Gastrocnemius medialis (tissue), 4 donors: ENCODE results near the gene MOB1B.
"Not testable (repeated sequence)": the region's sequence is repeated elsewhere in the genome, so short reads cannot be mapped to it uniquely, and the experiment has no call there.

ENCODE experiments used
- POLR2A ChIP-seq, 2 donors: fragments of 450-650 bp; IDR thresholded peaks; one replicate each; pipeline ENCODE4 v1.6.1; 2017; ENCODE audit warnings: antibody characterized with exemption in 2 of 2, mild to moderate bottlenecking in 2 of 2, moderate library complexity in 2 of 2
- TF ChIP-seq, protein P1 (sequence below), 5 experiments: fragments of 450-650 bp in 3 of 5; fragments of 200-600 bp in 2 of 5; sonication (generic) in 2 of 5; IDR thresholded peaks in 4 of 5; conservative IDR thresholded peaks in 1 of 5; 1 replicate in 4 of 5; 2 replicates in 1 of 5; pipeline ENCODE4 v1.5.1; 2016 to 2019; ENCODE audit warnings: antibody characterized with exemption in 5 of 5, mild to moderate bottlenecking in 3 of 5, moderate library complexity in 3 of 5

DNA sequence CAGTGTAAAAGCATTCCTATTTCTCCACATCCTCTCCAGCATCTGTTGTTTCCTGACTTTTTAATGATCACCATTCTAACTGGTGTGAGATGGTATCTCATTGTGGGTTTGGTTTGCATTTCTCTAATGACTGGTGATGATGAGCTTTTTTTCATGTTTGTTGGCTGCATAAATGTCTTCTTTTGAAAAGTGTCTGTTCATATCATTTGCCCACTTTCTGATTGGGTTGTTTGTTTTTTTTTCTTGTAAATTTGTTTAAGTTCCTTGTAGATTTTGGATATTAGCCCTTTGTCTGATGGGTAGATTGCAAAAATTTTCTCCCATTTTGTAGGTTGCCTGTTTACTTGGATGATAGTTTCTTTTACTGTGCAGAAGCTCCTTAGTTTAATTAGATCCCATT, 97.5 kb downstream of the MOB1B start:
- TF ChIP-seq, protein P1, sequence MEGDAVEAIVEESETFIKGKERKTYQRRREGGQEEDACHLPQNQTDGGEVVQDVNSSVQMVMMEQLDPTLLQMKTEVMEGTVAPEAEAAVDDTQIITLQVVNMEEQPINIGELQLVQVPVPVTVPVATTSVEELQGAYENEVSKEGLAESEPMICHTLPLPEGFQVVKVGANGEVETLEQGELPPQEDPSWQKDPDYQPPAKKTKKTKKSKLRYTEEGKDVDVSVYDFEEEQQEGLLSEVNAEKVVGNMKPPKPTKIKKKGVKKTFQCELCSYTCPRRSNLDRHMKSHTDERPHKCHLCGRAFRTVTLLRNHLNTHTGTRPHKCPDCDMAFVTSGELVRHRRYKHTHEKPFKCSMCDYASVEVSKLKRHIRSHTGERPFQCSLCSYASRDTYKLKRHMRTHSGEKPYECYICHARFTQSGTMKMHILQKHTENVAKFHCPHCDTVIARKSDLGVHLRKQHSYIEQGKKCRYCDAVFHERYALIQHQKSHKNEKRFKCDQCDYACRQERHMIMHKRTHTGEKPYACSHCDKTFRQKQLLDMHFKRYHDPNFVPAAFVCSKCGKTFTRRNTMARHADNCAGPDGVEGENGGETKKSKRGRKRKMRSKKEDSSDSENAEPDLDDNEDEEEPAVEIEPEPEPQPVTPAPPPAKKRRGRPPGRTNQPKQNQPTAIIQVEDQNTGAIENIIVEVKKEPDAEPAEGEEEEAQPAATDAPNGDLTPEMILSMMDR (IDR thresholded peaks at IDR 0.05 in 4 of 5, conservative IDR thresholded peaks at IDR 0.05 in 1 of 5), result not testable (repeated sequence)
- TF ChIP-seq POLR2A (IDR thresholded peaks at IDR 0.05), result not testable (repeated sequence)
